HG02870 (cell line): ENCODE results near the gene ATP11B.

ENCODE experiments used
- ATAC-seq: cut with Tn5 transposase; IDR thresholded peaks from one replicate; pipeline ENCODE4 v1.9.1; 2021; ENCODE audit warnings: mild to moderate bottlenecking, moderate library complexity; ENCODE audit not compliant: unreplicated experiment

The ATP11B gene

DNA sequence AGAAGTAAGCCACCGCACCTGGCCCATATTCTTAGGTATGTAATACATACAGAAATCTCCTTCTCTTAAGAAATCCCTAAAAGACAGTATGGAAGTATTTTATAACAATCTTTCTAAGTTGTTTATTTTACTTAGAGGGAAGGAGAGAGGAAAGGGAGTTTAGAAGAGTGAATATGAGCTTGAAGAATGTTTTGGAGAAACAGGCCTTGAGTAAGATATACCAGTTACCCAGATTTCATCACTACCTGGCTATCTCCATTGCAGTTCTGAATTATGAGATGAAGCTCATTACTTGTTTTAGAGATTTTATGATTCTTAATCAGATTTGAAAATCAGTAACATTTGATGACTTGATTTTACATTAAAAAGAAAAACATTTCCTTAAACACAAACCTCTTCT is 115.2 kb downstream of the ATP11B start:
- no peak for ATAC-seq

DNA sequence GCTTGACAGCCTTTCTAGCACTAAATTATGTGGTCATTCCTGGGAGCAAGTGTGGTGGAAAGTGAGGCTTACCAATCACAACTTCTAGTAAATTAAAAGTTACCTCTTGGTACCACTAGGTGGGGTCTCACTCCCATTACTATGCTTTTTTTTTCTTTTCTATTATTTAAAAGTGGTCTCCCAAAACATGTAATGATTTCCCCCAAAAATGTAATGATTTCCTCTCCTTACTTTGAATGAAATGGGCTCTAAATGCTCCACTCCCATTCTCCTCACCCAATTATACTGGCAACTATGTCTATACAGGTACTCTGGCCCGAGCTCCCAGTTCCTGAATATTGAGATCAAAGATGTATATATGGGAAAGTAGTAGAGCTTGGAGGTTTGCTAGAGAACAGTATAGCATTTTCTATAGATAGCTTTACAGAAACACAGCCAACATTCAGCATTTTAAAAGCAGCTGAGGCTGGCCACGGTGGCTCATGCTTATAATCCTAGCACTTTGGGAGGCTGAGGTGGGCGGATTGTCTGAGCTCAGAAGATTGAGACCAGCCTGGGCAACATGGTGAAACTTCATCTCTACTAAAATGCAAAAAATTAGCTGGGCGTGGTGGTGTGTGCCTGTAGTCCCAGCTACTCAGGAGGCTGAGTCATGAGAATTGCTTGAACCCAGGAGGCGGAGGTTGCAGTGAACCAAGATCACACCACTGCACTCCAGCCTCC is 116.2 kb downstream of the ATP11B start:
- no peak for ATAC-seq

DNA sequence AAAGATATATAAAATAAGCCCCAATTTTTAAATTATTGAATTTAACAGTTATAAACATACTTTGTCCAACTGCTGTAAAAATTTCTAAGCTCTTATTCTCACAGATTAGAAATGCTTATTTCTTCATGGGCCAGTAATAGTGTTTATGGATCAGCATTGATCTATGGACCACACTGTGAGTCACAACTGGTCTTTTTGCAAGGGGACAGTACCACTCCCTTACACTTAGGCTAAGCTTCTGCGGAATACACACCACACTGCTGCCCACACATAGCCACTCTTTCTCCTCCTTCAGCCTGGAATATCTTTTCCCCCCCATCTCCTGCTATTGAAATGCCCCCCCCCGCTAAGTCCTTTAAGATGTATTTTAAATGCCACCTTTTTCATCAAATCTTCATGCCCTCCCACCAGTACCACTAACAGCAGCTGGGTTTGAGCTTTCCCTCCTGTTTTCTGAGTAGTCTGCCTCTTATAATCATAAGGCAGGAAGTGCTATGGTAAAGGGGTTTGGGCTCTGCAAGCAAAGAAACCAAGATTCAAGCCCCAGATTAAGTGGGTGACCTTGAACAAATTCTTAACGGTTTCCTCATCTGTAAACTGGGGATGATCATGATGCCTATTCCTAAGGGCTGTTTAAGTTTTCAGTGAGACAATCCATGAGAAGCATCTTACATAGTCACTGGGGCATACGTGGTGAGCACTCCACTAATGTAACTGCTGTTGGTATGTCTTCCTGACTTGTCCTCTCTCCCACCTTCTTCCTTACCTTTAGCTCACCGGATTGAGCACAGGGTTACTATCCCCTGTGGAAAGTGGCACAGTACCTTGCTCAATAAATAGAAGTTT is 117.9 kb downstream of the ATP11B start:
- ATAC-seq, result no peak

DNA sequence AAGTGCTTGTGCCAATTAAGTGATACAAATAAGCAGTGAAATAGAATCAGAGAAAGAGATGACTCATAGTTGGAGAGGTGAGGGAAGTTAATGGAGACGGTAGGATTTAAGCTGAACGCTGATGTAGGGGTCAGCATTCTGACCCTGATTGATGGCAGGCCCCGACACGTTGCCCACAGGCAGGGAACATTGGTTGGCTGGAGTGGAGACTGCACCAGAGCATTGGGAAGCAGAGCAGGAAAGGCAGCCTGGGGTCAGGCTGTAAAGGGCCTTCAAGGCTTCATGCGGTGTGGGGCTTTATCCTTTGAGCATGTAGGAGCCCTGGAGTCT is 118.4 kb downstream of the ATP11B start:
- ATAC-seq, result no peak

DNA sequence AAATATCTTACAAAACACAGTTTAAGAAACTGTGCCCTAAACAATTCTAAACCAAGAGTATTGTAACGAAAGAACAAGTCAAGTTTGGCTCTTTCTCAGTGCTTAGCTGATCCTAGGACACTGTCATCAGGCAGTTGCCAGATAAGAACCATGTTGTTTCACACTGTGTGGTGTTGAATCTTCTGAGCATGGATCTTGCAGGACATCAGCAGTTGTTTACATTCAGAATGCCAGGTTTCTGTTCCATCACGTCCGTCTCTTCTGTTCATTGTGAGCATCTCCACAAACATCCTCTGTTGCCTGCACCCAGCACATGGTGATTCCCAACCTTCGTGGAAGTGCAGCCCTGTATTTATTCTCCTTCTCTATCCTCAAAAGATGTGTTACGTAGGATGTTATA is 119.2 kb downstream of the ATP11B start:
- ATAC-seq, result no peak

DNA sequence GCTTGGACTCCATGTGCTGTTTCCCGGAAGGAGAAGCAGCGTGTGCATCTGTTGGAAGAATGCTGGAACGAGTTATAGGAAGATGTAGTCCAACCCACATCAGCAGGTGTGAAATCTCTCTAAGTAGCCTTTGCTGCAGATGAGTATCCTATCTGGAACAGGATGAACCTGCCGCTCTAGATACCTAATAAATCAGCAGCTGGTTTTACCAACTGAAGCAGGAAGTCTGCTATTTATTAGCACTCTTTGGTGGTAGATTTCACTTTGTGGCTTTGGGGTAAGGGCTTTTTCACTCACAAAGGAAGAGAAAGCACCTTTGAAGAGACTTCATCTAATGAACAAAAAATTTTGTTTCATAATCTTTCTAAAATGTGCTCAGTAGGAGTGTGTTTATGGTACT is 120.6 kb downstream of the ATP11B start:
- peak; percentile 86 for ATAC-seq

DNA sequence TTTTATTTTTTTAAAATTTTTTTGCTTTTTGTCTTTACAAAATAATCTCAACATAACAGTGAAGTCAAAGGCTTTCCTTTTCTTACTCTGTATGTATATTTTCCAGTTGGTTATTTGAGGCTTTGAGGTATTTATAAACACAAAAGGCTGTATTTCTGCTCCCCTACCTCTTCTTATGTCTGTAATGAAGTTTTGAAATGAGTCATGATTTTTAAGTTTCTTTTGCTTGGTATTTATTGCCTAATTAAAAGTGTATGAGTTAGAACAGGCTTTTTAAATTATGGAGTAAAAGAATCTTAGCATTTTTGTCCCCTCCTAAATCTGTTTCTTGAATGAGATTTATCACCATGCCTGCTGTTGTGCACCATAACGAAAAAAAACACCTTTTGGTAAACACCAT is 121.0 kb downstream of the ATP11B start:
- peak; percentile 49 for ATAC-seq

DNA sequence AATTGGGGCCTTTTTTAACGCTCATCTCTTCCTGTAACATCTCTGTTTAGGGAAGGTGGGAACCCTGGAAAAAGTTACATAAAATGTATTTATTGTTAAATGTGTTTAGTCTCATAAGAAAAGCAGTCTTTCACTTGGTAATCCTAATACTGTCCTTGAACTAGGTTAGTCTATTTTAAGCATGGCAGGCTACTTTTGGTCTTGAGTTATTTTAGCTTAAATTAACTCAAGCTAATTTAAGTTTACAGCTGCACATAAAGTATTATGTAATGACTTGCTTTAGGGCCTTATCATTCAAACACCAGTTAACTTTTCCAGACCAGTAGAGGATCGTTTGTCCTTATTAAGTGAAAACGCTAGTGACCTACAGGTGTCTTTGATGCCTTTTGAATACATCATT is 123.8 kb downstream of the ATP11B start:
- ATAC-seq, result no peak

DNA sequence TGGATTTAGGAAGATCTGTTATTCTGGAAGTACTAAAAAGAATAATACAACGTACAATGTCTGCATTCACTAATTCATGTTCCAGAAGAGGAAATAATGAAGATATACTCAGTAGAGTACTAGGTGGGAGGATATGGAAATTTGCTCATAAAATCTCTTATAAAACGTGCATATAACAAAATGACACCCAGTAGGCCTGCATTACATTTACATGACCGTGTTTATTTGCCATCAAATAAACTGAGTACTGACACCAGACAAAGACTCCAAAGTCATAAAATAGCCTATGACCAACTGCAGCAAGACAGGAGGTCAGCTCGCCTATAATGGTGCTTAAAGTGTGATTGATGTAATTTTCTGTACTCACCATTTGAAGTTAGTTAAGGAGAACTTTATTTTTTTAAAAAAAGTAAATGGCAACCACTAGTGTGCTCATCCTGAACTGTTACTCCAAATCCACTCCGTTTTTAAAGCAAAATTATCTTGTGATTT is 126.6 kb downstream of the ATP11B start:
- ATAC-seq, result no peak

DNA sequence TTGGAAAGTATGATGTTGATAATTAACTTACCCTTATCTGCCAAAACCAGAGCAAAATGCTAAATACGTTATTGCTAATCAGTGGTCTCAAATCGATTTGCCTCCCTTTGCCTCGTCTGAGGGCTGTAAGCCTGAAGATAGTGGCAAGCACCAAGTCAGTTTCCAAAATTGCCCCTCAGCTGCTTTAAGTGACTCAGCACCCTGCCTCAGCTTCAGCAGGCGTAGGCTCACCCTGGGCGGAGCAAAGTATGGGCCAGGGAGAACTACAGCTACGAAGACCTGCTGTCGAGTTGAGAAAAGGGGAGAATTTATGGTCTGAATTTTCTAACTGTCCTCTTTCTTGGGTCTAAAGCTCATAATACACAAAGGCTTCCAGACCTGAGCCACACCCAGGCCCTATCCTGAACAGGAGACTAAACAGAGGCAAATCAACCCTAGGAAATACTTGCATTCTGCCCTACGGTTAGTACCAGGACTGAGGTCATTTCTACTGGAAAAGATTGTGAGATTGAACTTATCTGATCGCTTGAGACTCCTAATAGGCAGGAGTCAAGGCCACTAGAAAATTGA is 127.3 kb downstream of the ATP11B start:
- ATAC-seq, result no peak

DNA sequence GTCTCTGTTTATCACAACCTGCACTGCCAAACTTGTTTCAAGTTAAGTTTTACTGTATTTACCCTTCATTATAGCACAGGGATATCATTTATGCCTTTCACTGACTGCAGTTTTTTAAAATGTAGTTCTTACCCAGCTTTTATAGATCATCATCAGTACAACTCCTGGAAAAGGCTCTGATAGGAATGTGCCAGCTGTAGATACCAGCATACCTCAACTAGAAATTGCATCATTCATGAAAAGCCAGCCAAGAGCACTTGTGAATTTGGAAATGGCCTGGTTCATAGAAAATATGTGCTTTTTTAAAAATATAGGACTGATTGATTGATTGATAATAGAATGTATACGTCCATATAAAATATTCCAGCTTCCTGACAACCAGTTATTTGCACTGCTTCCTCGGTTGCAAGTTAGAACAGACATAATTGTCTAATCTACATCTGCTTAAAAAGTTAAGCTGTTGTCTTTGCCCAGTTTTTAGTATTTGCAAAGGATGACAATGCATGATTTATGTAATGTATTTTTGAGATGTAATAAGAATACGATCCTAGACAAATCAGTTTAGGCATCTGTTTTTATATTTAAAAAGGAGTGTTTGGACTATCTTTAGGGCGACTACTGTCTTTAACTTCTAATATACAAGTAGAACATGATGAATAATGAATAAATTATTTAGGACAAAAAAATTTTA is 128.5 kb downstream of the ATP11B start:
- no peak for ATAC-seq

DNA sequence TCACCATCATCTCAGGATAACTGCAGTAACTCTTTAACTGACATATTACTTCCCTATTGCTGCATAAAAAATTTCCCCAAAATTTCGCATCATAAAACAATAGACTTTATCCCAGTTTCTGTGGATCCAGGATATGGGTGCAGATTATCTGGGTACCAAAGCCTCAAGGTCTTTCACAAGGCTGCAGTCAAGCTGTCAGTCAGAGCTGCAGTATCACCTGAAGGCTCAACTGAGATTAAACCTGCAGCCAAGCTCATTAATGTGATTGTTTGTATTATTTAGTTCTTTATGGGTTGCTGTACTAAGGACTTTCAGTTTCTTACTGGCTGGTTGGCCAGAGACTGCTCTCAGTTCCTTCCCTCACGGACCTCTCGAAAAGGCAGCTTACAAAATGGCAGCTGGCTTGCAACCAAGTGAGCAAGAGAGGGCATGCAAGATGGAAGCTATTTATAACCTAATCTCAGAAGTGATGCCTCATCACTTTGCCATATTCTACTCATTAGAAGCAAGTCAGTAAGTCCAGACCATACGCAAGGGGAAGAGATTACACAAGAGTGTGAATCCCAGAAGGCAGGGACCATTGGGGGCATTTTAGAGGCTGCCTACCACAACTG is 132.1 kb downstream of the ATP11B start:
- peak; percentile 95 for ATAC-seq

DNA sequence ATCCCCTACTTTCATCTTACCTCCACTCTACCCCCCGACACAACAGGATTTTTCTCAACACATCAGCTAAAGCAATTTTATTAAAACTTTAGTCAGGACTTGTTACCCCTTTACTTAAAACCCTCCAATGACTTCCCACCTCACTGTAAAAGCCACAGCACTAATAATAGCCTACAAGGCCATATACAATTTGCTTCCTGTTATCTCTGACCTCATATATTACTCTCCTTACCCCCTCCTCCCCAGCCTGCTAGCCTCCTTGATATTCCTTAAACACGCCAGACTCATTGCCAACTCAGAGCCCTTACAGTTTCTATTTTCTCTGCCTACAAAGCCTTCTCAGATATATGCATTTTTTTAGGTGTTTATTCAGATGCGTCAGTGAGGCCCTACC is 132.6 kb downstream of the ATP11B start:
- no peak for ATAC-seq

DNA sequence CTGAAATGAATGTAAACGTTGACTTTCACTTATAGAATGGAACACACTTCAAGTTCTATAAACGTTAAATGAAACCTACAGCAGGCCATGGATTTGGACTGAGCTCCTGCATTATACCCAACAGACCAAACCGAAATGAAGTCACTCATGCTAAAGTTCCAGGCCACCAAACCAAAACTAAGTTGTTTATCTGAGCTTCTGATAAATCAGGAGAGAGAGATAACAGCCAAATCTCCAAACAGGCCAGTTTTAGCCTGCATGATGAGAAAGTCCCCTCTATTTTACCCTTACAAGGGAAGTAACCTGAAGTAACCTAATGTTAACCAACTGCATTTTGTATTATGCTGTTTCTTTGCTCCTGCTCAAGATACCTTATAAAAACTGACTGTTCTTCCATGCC is 142.5 kb downstream of the ATP11B start:
- no peak for ATAC-seq

DNA sequence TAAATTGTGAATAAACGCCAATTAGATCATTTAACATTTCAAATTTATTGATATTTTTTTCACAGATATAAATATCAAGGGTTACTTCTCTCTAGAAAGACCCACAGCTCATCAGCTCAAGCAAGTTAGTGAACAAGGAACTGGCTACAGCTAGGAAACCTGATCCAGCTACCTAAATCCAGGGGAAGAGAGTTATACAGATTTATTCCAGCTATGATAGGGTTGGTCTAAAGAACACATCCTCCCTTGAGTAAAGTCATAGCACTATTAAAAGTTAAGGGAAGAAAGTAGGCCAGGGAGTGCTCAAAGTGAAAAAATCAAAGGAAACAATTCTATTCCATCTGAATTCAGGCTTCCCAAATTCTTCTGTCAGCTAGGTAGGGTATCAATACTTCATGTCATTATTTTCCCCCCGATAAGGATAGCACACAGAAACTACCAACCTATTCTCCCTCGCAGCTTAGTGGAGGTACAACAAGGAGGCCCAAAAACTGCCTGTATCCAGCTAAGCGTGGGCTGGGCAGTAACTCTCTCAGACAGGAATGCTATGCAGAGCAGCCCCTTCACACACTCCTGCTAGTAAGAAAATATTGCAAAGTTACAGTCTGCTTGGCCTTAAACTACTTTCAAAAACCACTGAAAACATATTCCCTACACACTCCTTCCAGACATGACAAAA is 143.1 kb downstream of the ATP11B start:
- ATAC-seq, result no peak

DNA sequence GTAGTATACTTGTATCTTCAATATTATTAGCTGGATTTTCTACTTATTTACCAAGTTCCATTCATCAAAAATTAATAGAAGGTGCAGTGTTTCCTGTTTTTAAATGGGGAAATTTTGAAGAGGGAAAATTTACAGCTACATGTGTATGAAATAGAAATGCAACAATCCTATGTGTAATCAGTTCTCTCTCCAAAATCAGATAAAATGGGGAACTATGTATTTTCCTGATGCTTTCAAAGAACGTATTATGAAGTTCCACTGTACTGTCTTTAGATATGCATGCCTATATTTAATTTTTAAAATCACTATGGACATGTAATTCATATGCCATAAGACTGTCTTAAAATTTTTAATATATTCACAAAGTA is 143.6 kb downstream of the ATP11B start:
- ATAC-seq, result no peak

DNA sequence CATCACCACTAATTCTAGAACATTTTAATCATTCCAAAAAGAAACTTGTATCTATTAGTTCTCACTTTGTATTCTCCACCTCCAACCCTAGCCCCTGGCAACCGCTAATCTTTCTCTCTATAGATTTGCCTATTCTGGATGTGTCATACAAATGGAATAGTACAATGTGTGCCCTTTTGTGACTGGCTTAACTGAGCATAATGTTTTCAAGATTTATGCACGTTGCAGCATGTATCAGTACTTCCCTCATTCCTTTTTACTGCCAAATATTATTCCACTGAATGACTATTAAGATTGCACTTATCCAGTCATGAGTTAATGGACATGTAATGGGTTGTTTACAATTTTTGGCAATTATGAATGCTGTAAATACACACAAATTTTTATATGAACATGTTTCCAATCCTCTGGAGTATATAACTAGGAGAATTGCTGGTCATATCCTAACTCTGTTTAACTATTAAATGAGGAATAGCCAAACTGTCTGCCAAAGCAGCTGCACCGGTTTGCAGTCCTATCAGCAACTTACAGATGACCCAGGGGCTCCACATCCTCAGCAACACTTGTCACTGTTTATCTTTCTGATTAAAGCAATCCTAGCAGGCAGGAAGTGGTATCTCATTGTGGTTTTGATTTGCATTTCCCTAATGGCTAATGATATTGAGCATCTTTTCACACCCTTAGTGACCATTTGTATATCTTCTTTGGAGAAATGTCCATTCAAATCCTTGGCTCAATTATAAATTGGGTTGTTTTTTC is 144.2 kb downstream of the ATP11B start:
- no peak for ATAC-seq

DNA sequence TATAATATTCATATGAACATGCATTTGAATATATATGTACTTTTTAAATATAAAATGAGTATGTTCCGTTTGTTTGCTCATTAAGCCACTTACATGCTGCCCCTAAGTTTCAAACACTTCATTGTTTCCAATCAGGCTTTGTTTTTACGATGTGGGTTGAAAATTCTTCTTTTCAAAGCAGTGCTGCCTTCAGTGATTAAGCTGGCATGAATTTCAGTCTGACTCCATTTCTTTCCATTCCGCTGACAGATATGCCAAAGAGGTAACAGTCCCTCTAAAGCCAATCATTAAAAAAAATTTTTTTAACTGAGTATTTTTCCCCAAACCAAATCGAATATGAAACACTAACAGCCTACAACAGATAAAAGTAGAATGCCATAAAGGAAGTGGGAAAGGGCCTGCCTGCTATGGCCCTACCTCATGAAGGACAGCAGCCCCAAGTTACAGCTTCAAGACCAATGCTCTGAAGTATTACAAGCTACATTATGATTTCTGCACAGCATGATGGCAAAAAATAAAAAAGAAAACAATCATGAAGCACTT is 147.0 kb downstream of the ATP11B start:
- no peak for ATAC-seq

DNA sequence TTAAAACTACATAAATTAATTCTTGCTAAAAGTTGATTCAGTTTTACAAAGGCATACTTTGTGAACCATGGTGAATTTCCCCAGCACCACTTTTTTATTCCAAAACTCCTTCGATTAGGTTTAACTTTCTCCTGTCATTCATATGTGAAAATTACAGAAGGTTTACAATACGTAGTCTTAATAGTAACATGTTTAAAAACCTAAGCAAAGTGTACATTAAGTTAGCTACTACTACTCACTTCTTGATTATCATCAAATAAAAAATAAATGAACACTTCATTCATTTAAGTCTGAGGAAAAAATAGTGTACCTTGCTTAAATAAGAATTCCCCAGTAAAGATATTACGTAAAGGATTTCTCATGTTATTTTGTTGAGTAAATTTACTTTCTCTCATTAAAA is 148.4 kb downstream of the ATP11B start:
- ATAC-seq, result no peak

DNA sequence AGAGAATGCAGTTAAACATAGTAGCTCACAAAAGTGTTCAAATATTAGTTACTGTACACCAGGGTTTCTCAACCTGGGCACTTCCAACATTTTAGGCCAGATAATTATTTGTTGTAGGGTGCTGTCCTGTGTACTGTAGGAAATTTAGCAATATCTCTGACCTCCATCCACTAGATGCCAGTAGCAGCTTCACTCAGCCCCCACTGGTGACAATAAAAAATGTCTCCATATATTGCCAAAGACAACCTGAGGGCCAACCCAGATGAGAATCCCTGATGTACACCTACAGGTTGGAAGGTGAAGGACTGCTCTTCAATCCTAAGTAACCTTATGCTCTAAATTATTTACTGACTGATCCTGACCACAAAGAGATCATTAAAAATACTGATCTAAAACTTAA is 154.6 kb downstream of the ATP11B start:
- no peak for ATAC-seq
